ENCODE measurements around the gene ABI3. TPM values are rescaled to one million over a fixed set of nuclear protein-coding genes. Genes with fewer than 3 reads are reported as not detected.
"Not testable (repeated sequence)": the region's sequence is repeated elsewhere in the genome, so short reads cannot be mapped to it uniquely, and the experiment has no call there.

The ABI3 gene
- total RNA-seq, 2 donors from 2014 or later: 3.0 to 9.0 TPM

GRCh38 chr17:49260011-49260816 lies 49.7 kb downstream of the ABI3 start:
- Histone ChIP-seq H3K4me1 (replicated peaks) (no peaks in the 10 kb centered on the region), H3K27me3 (replicated peaks; ENCODE audit: insufficient read depth) (no peaks in the 10 kb centered on the region), H3K4me3 (peak overlapping the region; percentile 36 to 54), H3K27ac (peak overlapping the region; percentile 51 to 60), H3K9me3 (no peaks in the 10 kb centered on the region), H3K36me3 (no peaks in the 10 kb centered on the region)
- DNase-seq (ENCODE audit: low spot score): peak; percentile 25
- no peak for TF ChIP-seq CTCF (IDR thresholded peaks at IDR 0.05)
- no peak for TF ChIP-seq POLR2A (IDR thresholded peaks at IDR 0.05)
- TF ChIP-seq POLR2AphosphoS5 (IDR thresholded peaks at IDR 0.05): peak; percentile 19
- intact Hi-C loops (cut with DNase I): no loop called here
- WGBS: 2% methylated on average over 47 of the region's 77 CpGs

GRCh38 chr17:49260817-49261291 lies 50.3 kb downstream of the ABI3 start:
- DNase-seq (ENCODE audit: low spot score): no peak
- Histone ChIP-seq H3K9me3 (no peaks in the 10 kb centered on the region), H3K27ac (peak overlapping the region; percentile 51 to 60), H3K4me3 (peak overlapping the region; percentile 36 to 54), H3K27me3 (replicated peaks; ENCODE audit: insufficient read depth) (no peaks in the 10 kb centered on the region), H3K36me3 (no peaks in the 10 kb centered on the region), H3K4me1 (replicated peaks) (no peaks in the 10 kb centered on the region)
- intact Hi-C loops (cut with DNase I): no loop called here
- 34% methylated on average over 11 of the region's 11 CpGs for WGBS
- TF ChIP-seq POLR2AphosphoS5 (IDR thresholded peaks at IDR 0.05) (no peak), POLR2A (IDR thresholded peaks at IDR 0.05) (no peak), CTCF (IDR thresholded peaks at IDR 0.05) (no peak)

GRCh38 chr17:49261540-49261939 lies 51.0 kb downstream of the ABI3 start:
- H3K4me3 ChIP-seq; H3K4me1 ChIP-seq (replicated peaks); H3K9me3 ChIP-seq; H3K27me3 ChIP-seq (replicated peaks; ENCODE audit: insufficient read depth); H3K27ac ChIP-seq; intact Hi-C loops (cut with DNase I); H3K36me3 ChIP-seq; DNase-seq (ENCODE audit: low spot score): not testable (repeated sequence)
- 93% methylated on average over 9 of the region's 9 CpGs for WGBS

GRCh38 chr17:49266233-49266632 lies 55.7 kb downstream of the ABI3 start:
- H3K27me3 ChIP-seq (replicated peaks; ENCODE audit: insufficient read depth): no peaks in the 10 kb centered on the region
- no peaks in the 10 kb centered on the region for H3K4me1 ChIP-seq (replicated peaks)
- H3K36me3 ChIP-seq: no peaks in the 10 kb centered on the region
- no peak overlapping the region for H3K4me3 ChIP-seq
- intact Hi-C loops (cut with DNase I): no loop called here
- no peak for DNase-seq (ENCODE audit: low spot score)
- TF ChIP-seq CTCF (IDR thresholded peaks at IDR 0.05) (no peak), POLR2A (IDR thresholded peaks at IDR 0.05) (no peak), POLR2AphosphoS5 (IDR thresholded peaks at IDR 0.05) (no peak)
- WGBS: 40% methylated on average over 2 of the region's 2 CpGs
- H3K9me3 ChIP-seq: no peaks in the 10 kb centered on the region
- H3K27ac ChIP-seq: no peak overlapping the region

GRCh38 chr17:49267912-49268311 lies 57.4 kb downstream of the ABI3 start:
- intact Hi-C loops (cut with DNase I): no loop called here
- DNase-seq (ENCODE audit: low spot score): no peak
- TF ChIP-seq CTCF (IDR thresholded peaks at IDR 0.05) (no peak), POLR2A (IDR thresholded peaks at IDR 0.05) (no peak), POLR2AphosphoS5 (IDR thresholded peaks at IDR 0.05) (no peak)
- Histone ChIP-seq H3K27me3 (replicated peaks; ENCODE audit: insufficient read depth) (no peaks in the 10 kb centered on the region), H3K27ac (no peak overlapping the region), H3K36me3 (no peaks in the 10 kb centered on the region), H3K4me3 (no peak overlapping the region), H3K4me1 (replicated peaks) (no peaks in the 10 kb centered on the region), H3K9me3 (no peaks in the 10 kb centered on the region)
- WGBS: 75% methylated on average over 3 of the region's 3 CpGs
